HG03196 (cell line): ENCODE results near the gene CRK.
A peak's percentile ranks its signal among the peaks of the same experiment; 100 is the strongest.
"Not testable (repeated sequence)": the region's sequence is repeated elsewhere in the genome, so short reads cannot be mapped to it uniquely, and the experiment has no call there.

Source experiments
- ATAC-seq: cut with Tn5 transposase; IDR thresholded peaks from one replicate; pipeline ENCODE4 v1.9.1; 2021; ENCODE audit not compliant: unreplicated experiment

The CRK gene

GRCh38 chr17:1431631-1432104 is 24.4 kb downstream of the CRK start:
- no peak for ATAC-seq

GRCh38 chr17:1423456-1424135 is 32.4 kb downstream of the CRK start:
- ATAC-seq = no peak

- no peak for ATAC-seq
Observed at GRCh38 chr17:1422885-1423284, 33.1 kb downstream of the CRK start.

GRCh38 chr17:1421470-1421869 is 34.6 kb downstream of the CRK start:
- no peak for ATAC-seq

- no peak for ATAC-seq
Observed at GRCh38 chr17:1420981-1421380, 35.1 kb downstream of the CRK start.

GRCh38 chr17:1420163-1420562 is 35.9 kb downstream of the CRK start:
- ATAC-seq = no peak

GRCh38 chr17:1418476-1418875 is 37.6 kb downstream of the CRK start:
- not testable (repeated sequence) for ATAC-seq

- ATAC-seq = no peak
Observed at GRCh38 chr17:1416414-1416813, 39.6 kb downstream of the CRK start.

- no peak for ATAC-seq
Observed at GRCh38 chr17:1414634-1415033, 41.4 kb downstream of the CRK start.

- ATAC-seq = no peak
Observed at GRCh38 chr17:1414001-1414574, 41.9 kb downstream of the CRK start.

- no peak for ATAC-seq
Observed at GRCh38 chr17:1413281-1413791, 42.7 kb downstream of the CRK start.

GRCh38 chr17:1412185-1413110 is 43.6 kb downstream of the CRK start:
- no peak for ATAC-seq

GRCh38 chr17:1402262-1402586 is 53.8 kb downstream of the CRK start:
- no peak for ATAC-seq

- peak; percentile 92 for ATAC-seq
Observed at GRCh38 chr17:1399679-1400512, 56.1 kb downstream of the CRK start, which contains the start of gene YWHAE. TSS of gene YWHAE (minus strand) at chr17:1400222. CDS start at chr17:1400110, 112 bp downstream.

GRCh38 chr17:1398931-1399678 is 56.9 kb downstream of the CRK start:
- peak; percentile 14 for ATAC-seq

GRCh38 chr17:1398028-1398427 is 58.0 kb downstream of the CRK start:
- ATAC-seq = no peak

GRCh38 chr17:1395876-1396665 is 60.0 kb downstream of the CRK start:
- not testable (repeated sequence) for ATAC-seq

- ATAC-seq = no peak
Observed at GRCh38 chr17:1391577-1391976, 64.5 kb downstream of the CRK start.
